Activated CD4-positive, alpha-beta T cell treated with anti-CD3 and anti-CD28 coated beads for 48 hours (primary cell): ENCODE results near the gene PODNL1.
A peak's percentile ranks its signal among the peaks of the same experiment; 100 is the strongest.
"Not testable (repeated sequence)": the region's sequence is repeated elsewhere in the genome, so short reads cannot be mapped to it uniquely, and the experiment has no call there.

Experiments
- DNase-seq: peaks from one replicate; pipeline ENCODE4 v3.0.0-alpha.2; 2020

PODNL1 gene

DNA sequence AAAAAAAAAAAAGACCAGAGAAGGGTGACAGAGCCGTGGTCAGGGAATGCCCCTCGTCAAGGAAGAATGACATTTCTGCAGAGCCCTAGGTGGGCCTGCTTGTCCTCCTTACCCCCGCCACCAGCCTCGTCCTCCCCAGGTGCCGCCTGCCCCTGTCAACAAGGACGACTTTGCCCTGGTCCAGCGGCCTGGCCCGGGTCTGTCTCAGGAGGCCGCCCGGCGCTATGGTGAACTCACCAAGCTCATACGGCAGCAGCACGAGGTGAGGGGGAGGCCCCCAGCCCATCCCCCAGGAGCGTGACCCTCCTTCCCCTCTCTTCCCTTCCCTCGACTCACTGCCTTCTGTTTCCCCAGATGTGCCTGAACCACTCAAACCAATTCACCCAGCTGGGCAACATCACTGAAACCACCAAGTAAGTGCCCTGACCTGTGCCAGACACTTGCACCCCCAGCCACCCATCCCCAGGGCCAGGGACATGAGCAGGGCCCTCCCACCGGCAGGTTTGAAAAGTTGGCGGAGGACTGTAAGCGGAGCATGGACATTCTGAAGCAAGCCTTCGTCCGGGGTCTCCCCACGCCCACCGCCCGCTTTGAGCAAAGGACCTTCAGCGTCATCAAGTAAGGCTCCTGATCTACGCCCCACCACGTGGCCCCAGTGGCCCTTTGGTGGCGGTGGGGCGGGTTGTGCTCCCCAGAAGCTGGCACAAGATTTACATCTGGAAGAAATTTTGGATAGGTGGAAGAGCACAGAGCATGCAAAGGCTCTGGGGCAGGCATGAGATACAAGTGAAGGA is 14.8 kb downstream of the PODNL1 start:
- no peak for DNase-seq

- DNase-seq = not testable (repeated sequence)
These were observed 16.1 kb downstream of the PODNL1 start for GRCh38 chr19:13922118-13922517.

DNA sequence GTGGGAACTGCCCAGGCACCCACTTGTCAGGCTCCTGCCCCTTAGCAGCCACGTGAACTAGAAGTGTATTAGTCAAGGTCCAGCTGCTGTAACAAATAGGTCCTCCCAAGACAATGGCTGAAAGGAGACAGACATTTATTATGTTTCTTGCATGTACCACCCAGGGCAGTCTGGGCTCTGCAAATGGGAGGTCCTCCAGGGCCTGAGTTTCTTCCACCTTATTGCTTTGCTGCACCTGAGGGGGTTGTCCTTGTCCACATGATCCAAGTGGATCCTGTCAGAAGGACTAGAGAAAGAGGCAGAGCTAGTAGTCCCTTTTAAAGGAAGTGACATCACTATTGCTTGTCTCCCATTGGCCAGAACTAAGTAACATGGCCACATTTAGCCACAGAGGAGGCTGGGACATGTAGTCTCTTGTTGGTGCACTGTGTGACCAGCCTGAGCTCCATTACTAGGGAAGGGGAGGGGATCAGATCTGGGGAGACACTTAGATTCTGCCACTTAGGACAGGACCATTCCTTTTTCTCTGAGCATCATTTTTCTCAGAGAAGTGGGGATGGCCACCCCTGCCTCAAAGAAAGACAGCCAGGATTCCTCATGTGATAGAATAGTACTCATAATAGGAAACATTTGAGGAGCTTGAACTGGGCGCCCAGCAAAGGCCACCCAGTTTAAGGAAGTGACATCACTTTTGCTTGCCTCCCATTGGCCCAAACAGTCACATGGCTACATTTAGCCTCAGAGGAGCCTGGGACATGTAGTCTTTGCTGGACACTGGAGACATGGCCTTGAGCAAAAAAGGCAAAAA is 17.1 kb downstream of the PODNL1 start:
- DNase-seq = peak; percentile 51

DNA sequence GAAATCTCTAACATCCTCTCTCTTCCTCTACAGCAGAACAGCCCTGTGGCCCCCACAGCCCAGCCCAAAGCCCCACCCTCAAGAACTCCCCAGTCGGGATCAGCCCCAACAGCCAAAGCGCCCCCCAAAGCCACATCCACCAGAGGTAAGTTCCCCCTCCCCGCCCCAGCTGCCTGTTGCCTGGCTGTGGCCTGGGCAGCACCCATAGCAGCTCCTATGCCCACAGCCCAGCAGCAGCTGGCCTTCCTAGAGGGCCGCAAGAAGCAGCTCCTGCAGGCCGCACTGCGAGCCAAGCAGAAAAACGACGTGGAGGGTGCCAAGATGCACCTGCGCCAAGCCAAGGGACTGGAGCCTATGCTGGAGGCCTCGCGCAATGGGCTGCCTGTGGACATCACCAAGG is 17.7 kb downstream of the PODNL1 start:
- DNase-seq = no peak

- no peak for DNase-seq
These were observed 19.3 kb downstream of the PODNL1 start for GRCh38 chr19:13918726-13919411.

DNA sequence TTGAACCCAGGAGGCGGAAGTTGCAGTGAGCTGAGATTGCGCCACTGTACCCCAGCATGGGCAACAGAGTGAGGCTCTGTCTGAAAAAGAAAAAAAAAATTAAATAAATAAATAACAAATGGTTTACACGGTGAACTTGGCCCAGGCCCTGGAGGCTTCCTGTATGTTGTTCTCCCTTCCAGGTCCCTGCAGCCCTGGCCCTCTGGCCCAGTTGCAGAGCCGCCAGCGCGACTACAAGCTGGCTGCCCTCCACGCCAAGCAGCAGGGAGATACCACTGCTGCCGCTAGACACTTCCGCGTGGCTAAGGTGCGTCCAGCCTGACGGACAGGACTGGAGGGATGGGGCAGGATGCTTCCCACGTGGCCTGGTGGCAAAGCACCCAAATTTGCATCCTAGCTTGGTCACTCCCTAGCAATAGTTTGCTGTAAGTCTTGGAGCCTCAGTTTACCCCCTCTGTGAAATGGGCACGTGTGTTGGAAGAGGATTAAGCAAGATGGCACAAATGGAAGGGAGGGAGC is 20.3 kb downstream of the PODNL1 start:
- no peak for DNase-seq

- no peak for DNase-seq
These were observed 23.4 kb downstream of the PODNL1 start for GRCh38 chr19:13914777-13915176.

- DNase-seq = no peak
These were observed 24.9 kb downstream of the PODNL1 start for GRCh38 chr19:13913352-13913751.

- no peak for DNase-seq
These were observed 28.8 kb downstream of the PODNL1 start for GRCh38 chr19:13909430-13909829.

GRCh38 chr19:13908674-13909073 is 29.5 kb downstream of the PODNL1 start:
- DNase-seq = no peak

DNA sequence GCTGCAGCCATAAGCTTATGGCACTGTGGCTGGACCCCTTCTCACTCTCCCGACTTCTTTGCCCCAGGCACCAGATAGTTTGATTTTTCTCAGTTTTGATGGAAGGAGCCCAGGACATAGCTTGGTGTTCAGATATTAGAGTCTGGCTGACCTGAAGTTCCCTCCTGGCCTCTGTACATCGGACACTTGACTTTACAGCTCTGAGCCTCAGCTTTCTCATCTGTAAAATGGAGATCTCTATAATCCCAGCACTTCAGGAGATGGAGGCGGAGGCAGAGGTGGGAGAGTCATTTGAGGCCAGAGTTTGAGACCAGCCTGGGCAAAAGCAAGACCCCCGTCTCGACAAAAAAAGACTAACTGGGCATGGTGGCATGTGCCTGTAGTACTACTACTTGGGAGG is 31.3 kb downstream of the PODNL1 start:
- DNase-seq = no peak

DNA sequence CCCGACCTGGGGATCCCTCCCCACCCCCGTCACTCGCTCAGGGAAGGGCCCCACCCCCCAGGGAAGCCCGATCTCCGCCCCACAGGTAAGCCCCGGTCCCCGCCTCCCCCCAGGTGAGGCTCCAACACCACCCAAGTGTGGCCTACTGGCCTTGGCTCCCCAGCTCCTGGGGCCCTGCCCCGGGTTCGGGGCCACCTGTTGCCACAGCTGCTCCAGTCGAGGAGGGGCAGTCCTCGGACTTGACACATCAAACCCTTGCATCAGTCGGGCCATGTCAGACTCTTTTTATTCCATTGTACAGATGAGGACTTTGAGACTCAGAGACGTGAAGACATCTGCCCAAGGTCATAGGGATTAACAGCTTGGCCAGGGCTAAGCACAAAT is 31.7 kb downstream of the PODNL1 start:
- DNase-seq = peak; percentile 32

DNA sequence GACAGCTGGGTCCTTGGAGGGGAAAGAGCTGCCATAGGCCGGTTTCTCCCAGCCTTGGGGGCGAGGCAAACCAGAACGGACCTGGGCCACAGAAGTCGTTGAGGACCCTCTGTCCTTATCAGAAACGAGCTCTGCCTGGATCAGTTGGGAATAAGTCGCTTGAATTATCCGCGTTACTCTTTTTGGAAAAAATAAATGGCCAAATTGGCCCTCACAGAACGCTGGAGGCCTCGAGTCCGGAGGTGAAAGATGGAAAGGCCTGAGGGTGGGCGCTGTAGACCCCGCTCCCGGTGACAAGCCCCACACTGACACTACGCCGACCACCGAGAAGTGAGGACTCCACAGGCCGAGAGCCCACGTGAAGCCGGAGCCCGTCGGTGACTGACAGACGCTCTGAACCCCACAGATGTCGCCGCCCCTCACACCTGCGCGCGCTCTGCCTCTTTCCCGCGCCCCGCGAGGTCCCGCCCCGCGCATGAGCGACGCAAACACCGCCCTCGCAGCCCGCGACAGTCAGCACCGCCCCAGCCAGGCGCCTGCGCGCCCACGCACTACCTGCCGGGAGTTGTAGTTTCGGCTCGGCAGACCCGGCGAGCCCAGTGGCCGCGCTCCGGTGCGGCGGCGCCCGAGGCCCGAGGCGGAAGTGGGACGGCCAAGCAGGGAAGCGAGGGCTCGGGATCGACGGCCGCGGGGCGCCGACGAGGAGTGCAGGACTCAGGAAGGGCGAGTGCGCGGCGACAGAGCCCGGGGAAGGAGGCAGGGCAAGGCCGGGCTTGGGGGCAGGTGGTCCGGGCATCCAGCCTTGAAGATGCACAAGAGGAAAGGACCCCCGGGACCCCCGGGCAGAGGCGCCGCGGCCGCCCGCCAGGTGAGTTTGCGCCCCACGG is 32.3 kb downstream of the PODNL1 start, which contains the start of the genes BRME1 and CC2D1A:
Gene BRME1, minus strand, starts transcription at position 484 of the 887 bp plus-strand sequence. CDS start 1,225 bp downstream, outside the sequence.
Gene CC2D1A, plus strand, starts transcription at position 568 of the 887 bp plus-strand sequence. Its CDS starts 241 bp downstream, at position 809.
- DNase-seq = peak; percentile 97

DNA sequence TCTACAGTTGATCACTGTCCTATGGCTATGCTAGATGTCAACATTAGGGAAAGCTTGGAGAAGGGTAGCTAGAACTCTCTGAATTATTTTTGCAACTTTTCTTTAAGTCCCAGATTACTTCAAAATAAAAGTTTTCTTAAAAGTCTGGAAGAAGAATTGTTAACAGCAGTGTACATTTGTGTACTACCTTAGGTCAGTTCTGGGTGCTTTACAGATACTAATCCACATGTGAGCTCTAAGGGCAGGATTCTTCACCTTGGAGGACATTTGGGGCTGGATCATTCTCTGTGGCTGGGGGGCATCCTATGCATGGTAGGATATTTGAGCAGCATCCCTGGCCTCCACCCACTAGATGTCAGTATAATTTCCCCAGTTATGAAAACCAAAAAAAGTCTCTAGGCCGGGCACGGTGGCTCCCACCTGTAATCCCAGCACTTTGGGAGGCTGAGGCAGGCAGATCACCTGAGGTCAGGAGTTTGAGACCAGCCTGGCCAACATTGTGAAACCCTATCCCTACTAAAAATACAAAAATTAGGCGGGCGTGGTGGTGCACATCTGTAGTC is 35.1 kb downstream of the PODNL1 start:
- peak; percentile 41 for DNase-seq

GRCh38 chr19:13899912-13900584 is 38.2 kb downstream of the PODNL1 start:
- no peak for DNase-seq

DNA sequence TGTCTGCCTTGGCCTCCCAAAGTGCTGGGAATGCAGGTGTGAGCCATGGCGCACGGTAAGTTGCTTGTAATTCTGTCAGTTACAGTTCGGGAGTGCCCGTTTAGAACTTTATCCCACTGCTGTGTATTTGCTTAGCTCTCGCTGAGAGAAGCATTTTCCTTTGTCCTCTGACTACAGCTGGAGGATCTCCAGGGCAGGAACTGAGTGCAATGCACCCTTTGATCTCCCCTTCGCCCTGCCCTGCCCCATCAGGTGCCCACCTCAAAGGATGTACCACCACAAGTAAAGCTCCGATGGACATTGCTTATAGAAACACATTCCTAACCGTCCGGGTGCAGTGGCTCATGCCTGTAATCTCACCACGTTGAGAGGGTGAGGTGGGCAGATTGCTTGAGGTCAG is 38.8 kb downstream of the PODNL1 start:
- no peak for DNase-seq

- no peak for DNase-seq
These were observed 42.0 kb downstream of the PODNL1 start for GRCh38 chr19:13896227-13896626.

- DNase-seq = no peak
These were observed 43.7 kb downstream of the PODNL1 start for GRCh38 chr19:13894552-13894951.

- DNase-seq = no peak
These were observed 45.3 kb downstream of the PODNL1 start for GRCh38 chr19:13892870-13893269.

GRCh38 chr19:13890136-13890535 is 48.1 kb downstream of the PODNL1 start:
- no peak for DNase-seq

GRCh38 chr19:13888281-13888680 is 49.9 kb downstream of the PODNL1 start:
- DNase-seq = no peak
